ENCODE results near the gene ITGA5. TPM values are rescaled to one million over a fixed set of nuclear protein-coding genes. Genes with fewer than 3 reads are reported as not detected.
A peak's percentile ranks its signal among the peaks of the same experiment; 100 is the strongest.

ITGA5 gene
- total RNA-seq, 1 donor from 2014 or later, result 102 TPM

DNA sequence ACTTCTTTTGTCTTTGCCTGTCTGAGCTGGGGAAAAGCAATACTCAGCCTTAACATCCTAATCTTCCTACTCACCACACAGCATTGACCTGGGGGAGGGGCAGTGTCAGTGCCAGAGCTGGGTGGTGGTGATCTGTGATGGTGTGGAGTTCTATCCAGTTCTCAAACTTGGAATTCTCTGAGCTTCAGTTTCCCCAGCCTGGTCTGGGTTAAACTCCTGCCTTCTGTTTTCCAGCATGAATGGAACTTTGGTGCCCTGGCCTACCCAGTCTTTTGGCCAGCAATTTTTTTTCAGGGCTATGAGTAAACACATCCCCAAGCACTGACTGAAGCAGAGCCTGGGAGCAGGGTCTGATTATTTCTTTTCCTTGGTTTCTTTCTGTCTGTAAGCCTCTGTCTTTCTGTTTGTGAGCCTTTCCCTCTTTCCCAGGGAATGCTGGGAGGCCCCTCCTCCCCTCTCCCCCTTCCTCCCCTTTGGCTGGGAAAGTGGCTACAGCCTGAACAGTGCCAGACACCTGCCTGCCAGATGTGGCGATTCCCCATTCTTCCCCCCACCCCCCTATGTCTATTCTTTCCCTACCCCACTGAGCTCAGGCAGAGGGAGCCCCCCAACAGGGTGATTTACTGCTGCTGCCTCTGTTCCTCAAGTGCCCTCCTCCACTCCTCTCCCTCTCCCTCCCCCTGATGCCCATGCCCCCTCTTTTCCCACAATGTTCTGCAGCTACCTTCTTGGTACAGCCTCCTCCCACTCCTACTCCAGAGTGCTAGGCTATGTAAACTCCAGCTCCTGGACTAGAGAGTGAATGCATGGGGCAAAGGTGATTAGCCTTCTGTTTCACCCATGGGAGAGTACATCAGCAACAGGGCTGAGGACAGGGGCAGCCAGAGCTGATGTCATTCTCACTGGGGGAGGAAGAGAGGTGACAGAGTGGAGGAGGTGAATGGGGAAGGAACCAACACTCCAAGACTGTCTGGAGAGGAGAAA, 65.9 kb downstream of the ITGA5 start:
- peaks cover 32% of the 10 kb centered on the region for H3K4me1 ChIP-seq
- H3K4me3 ChIP-seq, result no peak overlapping the region
- no peaks in the 10 kb centered on the region for H3K27me3 ChIP-seq
- TF ChIP-seq, protein P1, sequence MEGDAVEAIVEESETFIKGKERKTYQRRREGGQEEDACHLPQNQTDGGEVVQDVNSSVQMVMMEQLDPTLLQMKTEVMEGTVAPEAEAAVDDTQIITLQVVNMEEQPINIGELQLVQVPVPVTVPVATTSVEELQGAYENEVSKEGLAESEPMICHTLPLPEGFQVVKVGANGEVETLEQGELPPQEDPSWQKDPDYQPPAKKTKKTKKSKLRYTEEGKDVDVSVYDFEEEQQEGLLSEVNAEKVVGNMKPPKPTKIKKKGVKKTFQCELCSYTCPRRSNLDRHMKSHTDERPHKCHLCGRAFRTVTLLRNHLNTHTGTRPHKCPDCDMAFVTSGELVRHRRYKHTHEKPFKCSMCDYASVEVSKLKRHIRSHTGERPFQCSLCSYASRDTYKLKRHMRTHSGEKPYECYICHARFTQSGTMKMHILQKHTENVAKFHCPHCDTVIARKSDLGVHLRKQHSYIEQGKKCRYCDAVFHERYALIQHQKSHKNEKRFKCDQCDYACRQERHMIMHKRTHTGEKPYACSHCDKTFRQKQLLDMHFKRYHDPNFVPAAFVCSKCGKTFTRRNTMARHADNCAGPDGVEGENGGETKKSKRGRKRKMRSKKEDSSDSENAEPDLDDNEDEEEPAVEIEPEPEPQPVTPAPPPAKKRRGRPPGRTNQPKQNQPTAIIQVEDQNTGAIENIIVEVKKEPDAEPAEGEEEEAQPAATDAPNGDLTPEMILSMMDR (IDR thresholded peaks at IDR 0.05), result no peak
- no peaks in the 10 kb centered on the region for H3K9me3 ChIP-seq
- ATAC-seq, result peak; percentile 72
- intact Hi-C loops (cut with DNase I), result no loop called here
- no peak for DNase-seq
- peak overlapping the region; percentile 47 for H3K27ac ChIP-seq
- peaks cover 34% of the 10 kb centered on the region for H3K36me3 ChIP-seq

DNA sequence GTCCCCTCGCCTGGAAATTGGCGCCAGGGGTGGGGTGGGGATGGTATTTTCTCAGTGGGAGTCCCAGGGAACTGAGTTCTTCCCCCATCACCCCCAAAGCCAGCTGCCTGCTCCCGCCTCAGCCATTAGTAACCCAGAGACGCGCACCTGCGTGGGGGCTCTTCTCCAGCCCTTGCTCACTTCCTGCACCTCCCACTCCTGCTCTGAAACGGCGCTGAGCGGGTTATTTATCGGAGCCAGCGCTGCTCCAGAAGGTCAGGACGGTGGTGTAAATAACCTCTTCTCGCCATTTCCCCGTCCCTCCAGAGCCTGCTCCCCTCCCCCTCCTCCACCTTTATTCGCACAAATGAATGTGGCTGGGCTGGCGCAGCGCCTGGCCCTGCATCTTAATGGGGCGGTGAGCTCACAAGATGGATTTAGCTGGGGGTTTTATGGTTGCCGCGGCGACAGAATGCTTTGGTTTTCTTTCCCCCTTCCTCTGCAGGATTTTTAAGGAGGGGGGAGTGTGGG, 67.0 kb downstream of the ITGA5 start:
- peak overlapping the region; percentile 47 for H3K27ac ChIP-seq
- peaks cover 45% of the 10 kb centered on the region for H3K36me3 ChIP-seq
- H3K27me3 ChIP-seq, result no peaks in the 10 kb centered on the region
- peak; percentile 84 for DNase-seq
- H3K4me1 ChIP-seq, result peaks cover 28% of the 10 kb centered on the region
- TF ChIP-seq, protein P1 (IDR thresholded peaks at IDR 0.05), result no peak
- H3K4me3 ChIP-seq, result no peak overlapping the region
- intact Hi-C loops (cut with DNase I), result no loop called here
- H3K9me3 ChIP-seq, result no peaks in the 10 kb centered on the region
- peak; percentile 54 for ATAC-seq

DNA sequence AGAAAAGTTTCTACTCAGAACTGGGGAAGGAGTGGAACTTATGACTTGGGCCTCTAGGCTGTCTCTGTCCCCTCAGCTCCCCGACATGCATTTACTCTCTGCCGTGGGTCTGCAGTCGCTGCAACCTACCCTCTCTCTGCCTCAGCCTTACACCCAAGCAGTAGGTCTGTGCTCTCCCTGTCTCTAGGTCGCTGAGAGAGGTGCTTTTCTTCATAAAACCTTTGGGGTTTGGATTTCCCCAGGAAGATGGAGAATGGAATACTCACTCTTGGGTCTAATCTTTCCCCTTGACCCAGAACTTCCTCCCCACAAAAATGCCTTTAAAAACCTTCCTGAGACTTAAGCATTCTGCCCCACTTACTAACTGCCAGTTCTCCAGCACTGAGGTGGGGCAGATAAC, 67.7 kb downstream of the ITGA5 start:
- peaks cover 53% of the 10 kb centered on the region for H3K36me3 ChIP-seq
- peak overlapping the region; percentile 30 for H3K27ac ChIP-seq
- H3K9me3 ChIP-seq, result no peaks in the 10 kb centered on the region
- peaks cover 28% of the 10 kb centered on the region for H3K4me1 ChIP-seq
- intact Hi-C loops (cut with DNase I), result no loop called here
- no peak for DNase-seq
- no peak overlapping the region for H3K4me3 ChIP-seq
- ATAC-seq, result no peak
- TF ChIP-seq, protein P1 (IDR thresholded peaks at IDR 0.05), result no peak
- H3K27me3 ChIP-seq, result no peaks in the 10 kb centered on the region

DNA sequence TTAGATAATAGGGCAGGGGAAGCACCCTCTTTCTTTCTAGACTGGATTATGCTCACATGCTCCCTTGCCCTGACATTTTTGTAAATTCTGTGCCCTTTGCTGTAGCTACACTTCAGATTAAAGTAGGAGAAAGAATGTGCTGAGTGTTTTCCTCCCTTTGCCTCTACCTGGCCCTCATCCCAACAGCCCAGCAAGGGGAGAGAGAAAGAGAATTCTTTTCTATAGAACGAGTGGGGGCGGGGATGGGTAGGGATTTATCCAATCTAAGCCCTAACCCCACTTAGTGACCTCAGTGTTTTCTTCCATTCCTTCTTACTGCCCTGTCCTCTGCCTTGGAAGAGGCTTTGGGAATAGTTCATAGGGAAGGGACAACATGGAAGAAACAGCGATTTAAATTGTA, 68.3 kb downstream of the ITGA5 start:
- H3K9me3 ChIP-seq, result no peaks in the 10 kb centered on the region
- peak overlapping the region; percentile 30 for H3K27ac ChIP-seq
- H3K4me3 ChIP-seq, result no peak overlapping the region
- TF ChIP-seq, protein P1 (IDR thresholded peaks at IDR 0.05), result no peak
- H3K36me3 ChIP-seq, result peaks cover 59% of the 10 kb centered on the region
- H3K27me3 ChIP-seq, result no peaks in the 10 kb centered on the region
- ATAC-seq, result peak; percentile 54
- DNase-seq, result no peak
- intact Hi-C loops (cut with DNase I), result no loop called here
- peaks cover 23% of the 10 kb centered on the region for H3K4me1 ChIP-seq

DNA sequence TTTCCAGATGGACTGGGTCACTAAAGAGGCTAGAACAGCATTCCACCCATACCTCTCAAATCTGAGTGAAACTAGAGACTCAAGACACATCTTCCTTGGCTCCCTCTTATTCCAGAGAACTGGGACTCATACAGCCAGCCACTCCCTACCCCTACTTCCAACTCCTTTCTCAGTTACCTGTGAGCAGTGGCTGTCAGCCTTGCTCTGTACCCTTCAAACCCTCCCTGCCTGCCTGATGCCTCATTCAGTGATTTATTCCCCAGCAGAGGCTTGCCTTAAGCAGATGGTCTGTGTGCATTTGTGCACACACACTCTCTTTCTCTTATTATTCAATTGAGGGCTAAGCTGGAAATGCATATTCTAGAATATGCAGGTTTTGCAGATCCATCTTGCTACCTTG, 69.4 kb downstream of the ITGA5 start:
- Histone ChIP-seq H3K27me3 (no peaks in the 10 kb centered on the region), H3K27ac (no peak overlapping the region), H3K4me1 (peaks cover 23% of the 10 kb centered on the region), H3K9me3 (no peaks in the 10 kb centered on the region), H3K4me3 (no peak overlapping the region), H3K36me3 (peaks cover 69% of the 10 kb centered on the region)
- no peak for DNase-seq
- TF ChIP-seq, protein P1 (IDR thresholded peaks at IDR 0.05), result no peak
- intact Hi-C loops (cut with DNase I), result no loop called here
- no peak for ATAC-seq
